NCI-H1105 (cell line): ENCODE measurements around the gene AP2A2.
"Not testable (repeated sequence)": the region's sequence is repeated elsewhere in the genome, so short reads cannot be mapped to it uniquely, and the experiment has no call there.

Experiments
- DNase-seq: peaks from one replicate; lab custom pipeline; 2025; lab: John Stamatoyannopoulos, UW

The AP2A2 gene

GRCh38 chr11:954392-955153 is 28.9 kb downstream of the AP2A2 start:
- no peak for DNase-seq

- DNase-seq = no peak
Observed at GRCh38 chr11:955154-956063, 29.7 kb downstream of the AP2A2 start.

- no peak for DNase-seq
Observed at GRCh38 chr11:957212-957920, 31.7 kb downstream of the AP2A2 start.

GRCh38 chr11:958101-958500 is 32.4 kb downstream of the AP2A2 start:
- no peak for DNase-seq

- no peak for DNase-seq
Observed at GRCh38 chr11:959027-959426, 33.4 kb downstream of the AP2A2 start.

GRCh38 chr11:959608-960007 is 33.9 kb downstream of the AP2A2 start:
- DNase-seq = no peak

GRCh38 chr11:961310-961920 is 35.7 kb downstream of the AP2A2 start:
- not testable (repeated sequence) for DNase-seq

GRCh38 chr11:961921-962320 is 36.3 kb downstream of the AP2A2 start:
- DNase-seq = no peak

GRCh38 chr11:962688-963087 is 37.0 kb downstream of the AP2A2 start:
- no peak for DNase-seq

- DNase-seq = no peak
Observed at GRCh38 chr11:963852-964251, 38.2 kb downstream of the AP2A2 start.

GRCh38 chr11:965206-965775 is 39.6 kb downstream of the AP2A2 start:
- DNase-seq = no peak

- DNase-seq = no peak
Observed at GRCh38 chr11:967995-968751, 42.5 kb downstream of the AP2A2 start.

- DNase-seq = no peak
Observed at GRCh38 chr11:968822-969221, 43.2 kb downstream of the AP2A2 start.

GRCh38 chr11:969651-970205 is 44.1 kb downstream of the AP2A2 start:
- DNase-seq = no peak

- DNase-seq = no peak
Observed at GRCh38 chr11:970319-970871, 44.7 kb downstream of the AP2A2 start.

GRCh38 chr11:971092-971690 is 45.5 kb downstream of the AP2A2 start:
- DNase-seq = no peak

GRCh38 chr11:971731-972365 is 46.2 kb downstream of the AP2A2 start:
- no peak for DNase-seq

GRCh38 chr11:972523-973211 is 47.0 kb downstream of the AP2A2 start:
- DNase-seq = no peak

GRCh38 chr11:973237-973636 is 47.6 kb downstream of the AP2A2 start:
- DNase-seq = no peak
